ENCODE data around the gene ARSD. TPM values are rescaled to one million over a fixed set of nuclear protein-coding genes. Genes with fewer than 3 reads are reported as not detected.

ARSD gene
- polyA plus RNA-seq, 3 donors: 19.2 to 28.6 (median 19.7) TPM

- H3K36me3 Mint-ChIP-seq: no peaks in the 10 kb centered on the region
- peaks cover 0 to 2% of the 10 kb centered on the region in 2 donors for H3K9me3 ChIP-seq (replicated peaks in 1 of 2; ENCODE audit: control insufficient read depth in 1 of 2, insufficient read depth in 1 of 2, low read length in 2 of 2)
These were observed 45.8 kb upstream of the ARSD start for GRCh38 chrX:2974961-2975360.

DNA sequence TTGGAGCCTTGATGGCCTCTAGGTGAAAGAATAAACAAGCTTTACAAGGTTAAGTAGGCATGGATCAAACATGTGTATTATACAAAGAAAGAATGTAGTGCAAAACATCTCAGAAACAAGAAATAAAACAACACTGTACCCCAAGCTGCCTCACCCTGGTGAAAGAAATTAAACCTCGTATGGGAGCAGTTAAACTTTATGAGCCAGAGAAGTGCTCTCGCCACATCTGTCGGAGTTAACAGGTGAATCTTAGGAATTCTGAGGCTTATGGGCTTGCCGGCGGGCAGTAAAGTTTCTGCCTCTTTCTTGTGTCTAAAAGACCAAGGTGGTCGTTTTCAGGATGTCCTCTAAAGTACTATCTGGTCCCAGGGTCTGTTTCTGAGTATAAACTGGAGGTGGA lies 43.3 kb upstream of the ARSD start:
- Mint-ChIP-seq H3K36me3 (no peaks in the 10 kb centered on the region), H3K27me3 (ENCODE audit: low read depth in 3 of 3) (peaks cover 4 to 28% (median 7%) of the 10 kb centered on the region in 3 donors), H3K27ac (no peak overlapping the region), H3K9me3 (peaks cover 0 to 6% (median 2%) of the 10 kb centered on the region in 7 donors), H3K4me1 (peaks cover 11% of the 10 kb centered on the region), H3K4me3 (no peak overlapping the region)
- Histone ChIP-seq H4K20me1 (ENCODE audit: insufficient read depth, low read length) (no peaks in the 10 kb centered on the region), H3K4me3 (replicated peaks in 1 of 3; ENCODE audit: low read depth in 2 of 3, low read length in 3 of 3) (no peak overlapping the region), H3K79me2 (ENCODE audit: insufficient read depth, low read length) (no peaks in the 10 kb centered on the region), H3K36me3 (replicated peaks in 1 of 2; ENCODE audit: control insufficient read depth in 1 of 2, insufficient read depth in 2 of 2, low read length in 2 of 2) (no peaks in the 10 kb centered on the region), H3K4me2 (replicated peaks; ENCODE audit: extremely low read depth, low read length, poor library complexity, severe bottlenecking) (no peak overlapping the region), H3K9me3 (replicated peaks in 1 of 2; ENCODE audit: control insufficient read depth in 1 of 2, insufficient read depth in 1 of 2, low read length in 2 of 2) (peaks cover 0 to 2% of the 10 kb centered on the region in 2 donors), H3K9ac (ENCODE audit: insufficient read depth, low read length, poor library complexity, severe bottlenecking) (no peak overlapping the region), H3K27ac (ENCODE audit: low read depth in 1 of 2, low read length in 2 of 2) (no peak overlapping the region), H2AFZ (ENCODE audit: insufficient read depth, low read depth, low read length, poor library complexity, severe bottlenecking) (no peak overlapping the region), H3K27me3 (ENCODE audit: control insufficient read depth in 2 of 2, insufficient read depth in 2 of 2, low read length in 2 of 2) (peaks cover 0 to 4% of the 10 kb centered on the region in 2 donors), H3K4me1 (ENCODE audit: control insufficient read depth in 1 of 2, insufficient read depth in 2 of 2, low read length in 2 of 2) (peaks cover 0 to 10% of the 10 kb centered on the region in 2 donors)
- intact Hi-C loops (cut with micrococcal nuclease): no loop called here
- TF ChIP-seq, protein P1, sequence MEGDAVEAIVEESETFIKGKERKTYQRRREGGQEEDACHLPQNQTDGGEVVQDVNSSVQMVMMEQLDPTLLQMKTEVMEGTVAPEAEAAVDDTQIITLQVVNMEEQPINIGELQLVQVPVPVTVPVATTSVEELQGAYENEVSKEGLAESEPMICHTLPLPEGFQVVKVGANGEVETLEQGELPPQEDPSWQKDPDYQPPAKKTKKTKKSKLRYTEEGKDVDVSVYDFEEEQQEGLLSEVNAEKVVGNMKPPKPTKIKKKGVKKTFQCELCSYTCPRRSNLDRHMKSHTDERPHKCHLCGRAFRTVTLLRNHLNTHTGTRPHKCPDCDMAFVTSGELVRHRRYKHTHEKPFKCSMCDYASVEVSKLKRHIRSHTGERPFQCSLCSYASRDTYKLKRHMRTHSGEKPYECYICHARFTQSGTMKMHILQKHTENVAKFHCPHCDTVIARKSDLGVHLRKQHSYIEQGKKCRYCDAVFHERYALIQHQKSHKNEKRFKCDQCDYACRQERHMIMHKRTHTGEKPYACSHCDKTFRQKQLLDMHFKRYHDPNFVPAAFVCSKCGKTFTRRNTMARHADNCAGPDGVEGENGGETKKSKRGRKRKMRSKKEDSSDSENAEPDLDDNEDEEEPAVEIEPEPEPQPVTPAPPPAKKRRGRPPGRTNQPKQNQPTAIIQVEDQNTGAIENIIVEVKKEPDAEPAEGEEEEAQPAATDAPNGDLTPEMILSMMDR (IDR thresholded peaks at IDR 0.05): no peak
- WGBS (ENCODE audit: insufficient coverage): no CpG with 5 or more reads among the region's 6 CpGs
- no peak for DNase-seq

More at GRCh38 chrX:2974961-2975360, 45.8 kb upstream of the ARSD start:
- H3K4me1 ChIP-seq (ENCODE audit: control insufficient read depth in 1 of 2, insufficient read depth in 2 of 2, low read length in 2 of 2): no peaks in the 10 kb centered on the region
- H3K9me3 Mint-ChIP-seq: peaks cover 0 to 7% (median 4%) of the 10 kb centered on the region in 7 donors
- intact Hi-C loops (cut with micrococcal nuclease): no loop called here
- H3K4me3 ChIP-seq (replicated peaks in 1 of 3; ENCODE audit: low read depth in 2 of 3, low read length in 3 of 3): no peak overlapping the region
- no peak overlapping the region for H3K27ac Mint-ChIP-seq
- H3K9ac ChIP-seq (ENCODE audit: insufficient read depth, low read length, poor library complexity, severe bottlenecking): no peak overlapping the region
- H3K27ac ChIP-seq (ENCODE audit: low read depth in 1 of 2, low read length in 2 of 2): no peak overlapping the region
- H3K79me2 ChIP-seq (ENCODE audit: insufficient read depth, low read length): no peaks in the 10 kb centered on the region
- H3K4me3 Mint-ChIP-seq: no peak overlapping the region
- WGBS (ENCODE audit: insufficient coverage): no CpG with 5 or more reads among the region's 1 CpG
- no peaks in the 10 kb centered on the region for H3K4me1 Mint-ChIP-seq
- TF ChIP-seq, protein P1 (IDR thresholded peaks at IDR 0.05): no peak
- H3K27me3 Mint-ChIP-seq (ENCODE audit: low read depth in 3 of 3): peaks cover 0 to 18% (median 3%) of the 10 kb centered on the region in 3 donors
- no peak overlapping the region for H3K4me2 ChIP-seq (replicated peaks; ENCODE audit: extremely low read depth, low read length, poor library complexity, severe bottlenecking)
- no peaks in the 10 kb centered on the region for H3K36me3 ChIP-seq (replicated peaks in 1 of 2; ENCODE audit: control insufficient read depth in 1 of 2, insufficient read depth in 2 of 2, low read length in 2 of 2)
- H3K27me3 ChIP-seq (ENCODE audit: control insufficient read depth in 2 of 2, insufficient read depth in 2 of 2, low read length in 2 of 2): no peaks in the 10 kb centered on the region
- no peak for DNase-seq
- H2AFZ ChIP-seq (ENCODE audit: insufficient read depth, low read depth, low read length, poor library complexity, severe bottlenecking): no peak overlapping the region
- no peaks in the 10 kb centered on the region for H4K20me1 ChIP-seq (ENCODE audit: insufficient read depth, low read length)
